SU-DHL-6 (cell line): ENCODE results near the gene SWSAP1.
A peak's percentile ranks its signal among the peaks of the same experiment; 100 is the strongest.

Experiments used
- H2AFZ ChIP-seq: fragments of 200-600 bp; sonication (generic); 2 replicates; pipeline ENCODE4 v1.6.1; 2014; ENCODE audit warnings: low read depth, mild to moderate bottlenecking, moderate library complexity, mixed read lengths, antibody characterized with exemption, low read length; ENCODE audit not compliant: severe bottlenecking
- H3F3A ChIP-seq: fragments of 200-600 bp; shearing (Covaris generic); 2 replicates; pipeline ENCODE4 v1.6.0; 2016; ENCODE audit warnings: antibody characterized with exemption, mild to moderate bottlenecking; ENCODE audit not compliant: insufficient read depth
- H3K27ac ChIP-seq: fragments of 200-600 bp; sonication (generic); 2 replicates; pipeline ENCODE4 v1.5.1; 2016; ENCODE audit warnings: low read depth, mild to moderate bottlenecking, low read length, moderate library complexity, mixed read lengths
- H3K27me3 ChIP-seq: fragments of 200-600 bp; sonication (generic), shearing (Covaris generic); 2 replicates; pipeline ENCODE4 v1.6.0; 2014; ENCODE audit warnings: mild to moderate bottlenecking, low read length
- H3K36me3 ChIP-seq: fragments of 200-600 bp; sonication (generic); 2 replicates; pipeline ENCODE4 v1.6.1; 2014; ENCODE audit warnings: mild to moderate bottlenecking, low read length, mixed read lengths
- H3K4me2 ChIP-seq: fragments of 300-600, 200-600 bp; shearing (Covaris generic), sonication (generic); 2 replicates; pipeline ENCODE4 v1.6.0; 2014; ENCODE audit warnings: low read length, low read depth, mild to moderate bottlenecking; ENCODE audit not compliant: poor library complexity, severe bottlenecking
- H3K4me3 ChIP-seq: fragments of 200-600 bp; sonication (generic); 2 replicates; pipeline ENCODE4 v1.5.1; 2014; ENCODE audit warnings: antibody characterized with exemption, low read length, mild to moderate bottlenecking, mixed read lengths; ENCODE audit not compliant: insufficient read depth, poor library complexity, severe bottlenecking
- H3K79me2 ChIP-seq: fragments of 200-600 bp; sonication (generic); 2 replicates; pipeline ENCODE4 v1.6.1; 2014; ENCODE audit warnings: mild to moderate bottlenecking, low read length, moderate library complexity; ENCODE audit not compliant: insufficient read depth
- H3K9ac ChIP-seq: fragments of 200-600 bp; sonication (generic); 2 replicates; pipeline ENCODE4 v1.7.0; 2014; ENCODE audit warnings: mild to moderate bottlenecking, low read length
- H3K9me2 ChIP-seq: fragments of 200-600 bp; sonication (generic); replicated peaks from 2 replicates; pipeline ENCODE4 v1.6.1; 2014; ENCODE audit warnings: low read length; ENCODE audit not compliant: insufficient read depth
- H3K9me3 ChIP-seq: fragments of 200-600 bp; sonication (generic); 2 replicates; pipeline ENCODE4 v1.6.1; 2014; ENCODE audit warnings: low read length, mixed read lengths; ENCODE audit not compliant: insufficient read depth
- H4K20me1 ChIP-seq: fragments of 200-600 bp; sonication (generic); 2 replicates; pipeline ENCODE4 v1.6.1; 2014; ENCODE audit warnings: low read depth, mild to moderate bottlenecking, antibody characterized with exemption, low read length, moderate library complexity, mixed read lengths
- EZH2phosphoT487 ChIP-seq: fragments of 200-600 bp; sonication (generic), shearing (Covaris generic); conservative IDR thresholded peaks from 2 replicates; pipeline ENCODE4 v1.6.1; 2018; ENCODE audit warnings: mild to moderate bottlenecking, antibody characterized with exemption, low read length, moderate library complexity, mixed read lengths
- TF ChIP-seq, protein P1 (sequence below): fragments of 200-600 bp; sonication (generic); IDR thresholded peaks from one replicate; pipeline ENCODE4 v1.5.1; 2017; ENCODE audit warnings: antibody characterized with exemption, mild to moderate bottlenecking, low read length, moderate library complexity; ENCODE audit not compliant: insufficient read depth, poor library complexity, severe bottlenecking

The SWSAP1 gene

DNA sequence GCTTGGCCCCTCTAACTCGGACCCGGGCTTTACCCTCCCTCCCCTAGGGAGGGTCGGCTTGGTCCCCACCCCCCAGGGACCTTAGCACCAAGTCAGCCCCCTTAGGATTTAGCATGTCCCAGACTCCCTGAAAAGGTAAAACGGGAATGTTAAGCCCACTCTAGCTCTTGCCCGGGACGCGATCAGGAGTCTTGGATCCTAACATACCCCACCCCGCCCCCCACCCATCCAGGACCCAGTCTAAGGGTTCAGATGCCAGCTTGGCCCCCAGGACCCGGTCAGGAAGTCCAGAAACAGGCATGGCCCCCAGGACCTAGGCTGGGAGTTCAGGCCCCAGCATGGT lies 9.2 kb downstream of the SWSAP1 start:
- TF ChIP-seq, protein P1, sequence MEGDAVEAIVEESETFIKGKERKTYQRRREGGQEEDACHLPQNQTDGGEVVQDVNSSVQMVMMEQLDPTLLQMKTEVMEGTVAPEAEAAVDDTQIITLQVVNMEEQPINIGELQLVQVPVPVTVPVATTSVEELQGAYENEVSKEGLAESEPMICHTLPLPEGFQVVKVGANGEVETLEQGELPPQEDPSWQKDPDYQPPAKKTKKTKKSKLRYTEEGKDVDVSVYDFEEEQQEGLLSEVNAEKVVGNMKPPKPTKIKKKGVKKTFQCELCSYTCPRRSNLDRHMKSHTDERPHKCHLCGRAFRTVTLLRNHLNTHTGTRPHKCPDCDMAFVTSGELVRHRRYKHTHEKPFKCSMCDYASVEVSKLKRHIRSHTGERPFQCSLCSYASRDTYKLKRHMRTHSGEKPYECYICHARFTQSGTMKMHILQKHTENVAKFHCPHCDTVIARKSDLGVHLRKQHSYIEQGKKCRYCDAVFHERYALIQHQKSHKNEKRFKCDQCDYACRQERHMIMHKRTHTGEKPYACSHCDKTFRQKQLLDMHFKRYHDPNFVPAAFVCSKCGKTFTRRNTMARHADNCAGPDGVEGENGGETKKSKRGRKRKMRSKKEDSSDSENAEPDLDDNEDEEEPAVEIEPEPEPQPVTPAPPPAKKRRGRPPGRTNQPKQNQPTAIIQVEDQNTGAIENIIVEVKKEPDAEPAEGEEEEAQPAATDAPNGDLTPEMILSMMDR, result no peak
- no peak for TF ChIP-seq EZH2phosphoT487
- H3K9ac ChIP-seq, result no peak overlapping the region
- H3K4me2 ChIP-seq, result peak overlapping the region; percentile 41

DNA sequence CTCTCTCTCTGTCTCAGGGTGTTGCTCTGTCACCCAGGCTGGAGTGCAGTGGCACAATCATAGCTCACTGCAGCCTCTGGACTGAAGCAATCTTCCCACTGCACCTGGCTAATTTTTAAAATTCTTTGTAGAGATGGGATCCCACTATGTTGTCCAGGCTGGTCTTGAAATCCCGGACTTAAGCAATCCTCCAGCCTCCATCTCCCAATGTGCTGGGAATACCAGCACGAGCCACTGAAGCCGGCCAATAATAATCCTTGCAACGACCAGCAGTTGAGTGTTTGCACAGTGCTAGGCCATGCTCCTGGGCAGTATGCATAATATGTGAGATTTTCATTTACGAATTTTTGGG lies 10.3 kb downstream of the SWSAP1 start:
- Histone ChIP-seq H3K4me3 (no peak overlapping the region), H3K36me3 (no peaks in the 10 kb centered on the region), H3K27ac (no peak overlapping the region), H3K9me2 (no peaks in the 10 kb centered on the region), H3K79me2 (no peaks in the 10 kb centered on the region; the same call in 1 of the 2 replicates), H4K20me1 (no peaks in the 10 kb centered on the region), H3K9ac (no peak overlapping the region), H3K9me3 (no peaks in the 10 kb centered on the region), H2AFZ (no peak overlapping the region), H3K4me2 (no peak overlapping the region), H3F3A (peaks cover 7% of the 10 kb centered on the region; the same call in 1 of the 2 replicates), H3K27me3 (no peaks in the 10 kb centered on the region)
- TF ChIP-seq EZH2phosphoT487, result no peak
- TF ChIP-seq, protein P1, result no peak

More for the DNA sequence above, 9.2 kb downstream of the SWSAP1 start:
- Histone ChIP-seq H4K20me1 (no peaks in the 10 kb centered on the region), H2AFZ (no peak overlapping the region), H3K9me3 (no peaks in the 10 kb centered on the region), H3K4me3 (no peak overlapping the region), H3K36me3 (no peaks in the 10 kb centered on the region), H3K79me2 (no peaks in the 10 kb centered on the region; the same call in 1 of the 2 replicates), H3K9me2 (no peaks in the 10 kb centered on the region), H3K27ac (no peak overlapping the region), H3F3A (peaks cover 12% of the 10 kb centered on the region; the same call in 1 of the 2 replicates), H3K27me3 (no peaks in the 10 kb centered on the region)

DNA sequence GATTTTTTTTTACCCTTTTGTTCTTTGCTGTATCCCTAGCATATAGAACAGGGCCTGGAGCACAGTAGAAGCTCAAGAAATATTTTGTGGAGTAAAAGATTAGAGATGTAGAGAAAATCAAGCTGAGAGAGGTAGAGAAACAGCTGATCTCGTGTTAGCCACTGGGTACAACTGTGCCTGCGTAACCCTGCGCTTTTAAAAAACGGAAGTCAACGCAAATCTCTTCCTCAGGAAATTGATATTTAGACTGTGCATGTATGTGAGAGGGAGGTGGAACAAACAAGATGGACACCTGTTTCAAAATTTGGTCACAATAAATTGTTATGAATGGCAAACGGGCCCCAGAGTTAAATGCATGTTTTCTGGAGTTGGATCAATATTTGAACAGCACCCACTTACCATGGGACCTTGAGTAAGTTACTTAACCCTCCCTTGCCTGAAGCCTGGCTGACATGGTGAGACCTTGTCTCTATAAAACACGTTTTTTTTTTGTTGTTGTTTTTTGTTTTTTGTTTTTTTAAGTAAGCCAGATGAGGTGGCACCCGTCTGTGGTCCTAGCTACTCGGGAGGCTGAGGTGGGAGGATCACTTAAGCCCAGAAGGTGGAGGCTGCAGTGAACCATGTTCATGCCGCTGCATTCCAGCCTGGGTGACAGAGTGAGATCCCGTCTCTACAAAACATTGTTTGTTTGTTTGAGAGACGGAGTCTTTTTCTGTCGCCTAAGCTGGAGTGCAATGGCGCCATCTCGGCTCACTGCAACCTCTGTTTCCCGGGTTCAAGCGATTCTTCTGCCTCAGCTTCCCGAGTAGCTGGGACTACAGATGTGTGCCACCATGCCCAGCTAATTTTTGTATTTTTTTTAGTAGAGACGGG lies 12.9 kb downstream of the SWSAP1 start:
- Histone ChIP-seq H3K9ac (no peak overlapping the region), H4K20me1 (no peaks in the 10 kb centered on the region), H3K79me2 (no peaks in the 10 kb centered on the region), H3K9me2 (no peaks in the 10 kb centered on the region), H3F3A (no peaks in the 10 kb centered on the region), H3K27me3 (no peaks in the 10 kb centered on the region), H3K27ac (no peak overlapping the region), H2AFZ (no peak overlapping the region), H3K4me3 (no peak overlapping the region), H3K4me2 (no peak overlapping the region), H3K36me3 (no peaks in the 10 kb centered on the region), H3K9me3 (no peaks in the 10 kb centered on the region)
- TF ChIP-seq EZH2phosphoT487, result no peak
- TF ChIP-seq, protein P1, result no peak
